Adrenal gland (tissue), 5 donors: Measurements from ENCODE around the gene NDUFA11.

Experiments used
- POLR2A ChIP-seq, 2 donors: fragments of 450-650 bp; IDR thresholded peaks; one replicate each; pipeline ENCODE4 v1.6.1; 2017; ENCODE audit warnings: antibody characterized with exemption in 2 of 2, mild to moderate bottlenecking in 2 of 2, moderate library complexity in 1 of 2
- TF ChIP-seq, protein P1 (sequence below), 6 experiments: fragments of 450-650 bp in 4 of 6; fragments of 200-600 bp in 2 of 6; sonication (generic) in 1 of 6; IDR thresholded peaks; 1 replicate in 5 of 6; 2 replicates in 1 of 6; pipeline versions ENCODE4 v1.5.1 to v1.8.0; 2016 to 2021; ENCODE audit warnings: antibody characterized with exemption in 6 of 6, mild to moderate bottlenecking in 2 of 6, moderate library complexity in 1 of 6
- donor health status: DM: no; HTN: no; CAD: no.

DNA sequence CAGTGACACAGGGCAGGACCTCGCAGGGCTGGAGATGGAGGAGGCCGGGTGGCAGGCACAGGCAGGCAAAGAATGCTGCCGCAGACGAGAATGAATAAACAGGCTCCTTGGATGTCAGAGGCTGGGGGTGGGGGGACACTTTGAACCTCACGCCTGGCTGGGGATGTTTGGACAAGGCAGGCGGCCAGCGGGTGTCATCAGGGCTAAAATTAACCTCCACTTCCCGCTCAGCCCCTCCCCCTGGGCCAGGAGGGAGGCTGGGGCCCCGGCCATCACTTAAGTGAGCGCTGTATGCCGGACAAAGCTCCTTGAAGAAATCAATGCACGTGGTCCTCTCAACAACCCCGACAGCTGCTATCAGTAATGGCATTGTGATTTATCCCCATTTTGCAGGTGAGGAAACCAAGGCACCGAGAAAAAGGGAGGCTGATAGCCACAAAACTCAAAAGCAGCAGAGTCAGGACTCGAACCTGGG is 22.9 kb downstream of the NDUFA11 start:
- TF ChIP-seq, protein P1, sequence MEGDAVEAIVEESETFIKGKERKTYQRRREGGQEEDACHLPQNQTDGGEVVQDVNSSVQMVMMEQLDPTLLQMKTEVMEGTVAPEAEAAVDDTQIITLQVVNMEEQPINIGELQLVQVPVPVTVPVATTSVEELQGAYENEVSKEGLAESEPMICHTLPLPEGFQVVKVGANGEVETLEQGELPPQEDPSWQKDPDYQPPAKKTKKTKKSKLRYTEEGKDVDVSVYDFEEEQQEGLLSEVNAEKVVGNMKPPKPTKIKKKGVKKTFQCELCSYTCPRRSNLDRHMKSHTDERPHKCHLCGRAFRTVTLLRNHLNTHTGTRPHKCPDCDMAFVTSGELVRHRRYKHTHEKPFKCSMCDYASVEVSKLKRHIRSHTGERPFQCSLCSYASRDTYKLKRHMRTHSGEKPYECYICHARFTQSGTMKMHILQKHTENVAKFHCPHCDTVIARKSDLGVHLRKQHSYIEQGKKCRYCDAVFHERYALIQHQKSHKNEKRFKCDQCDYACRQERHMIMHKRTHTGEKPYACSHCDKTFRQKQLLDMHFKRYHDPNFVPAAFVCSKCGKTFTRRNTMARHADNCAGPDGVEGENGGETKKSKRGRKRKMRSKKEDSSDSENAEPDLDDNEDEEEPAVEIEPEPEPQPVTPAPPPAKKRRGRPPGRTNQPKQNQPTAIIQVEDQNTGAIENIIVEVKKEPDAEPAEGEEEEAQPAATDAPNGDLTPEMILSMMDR (IDR thresholded peaks at IDR 0.05): no peak
- no peak for TF ChIP-seq POLR2A (IDR thresholded peaks at IDR 0.05)
